ENCODE data around the gene PROCR.

DNA sequence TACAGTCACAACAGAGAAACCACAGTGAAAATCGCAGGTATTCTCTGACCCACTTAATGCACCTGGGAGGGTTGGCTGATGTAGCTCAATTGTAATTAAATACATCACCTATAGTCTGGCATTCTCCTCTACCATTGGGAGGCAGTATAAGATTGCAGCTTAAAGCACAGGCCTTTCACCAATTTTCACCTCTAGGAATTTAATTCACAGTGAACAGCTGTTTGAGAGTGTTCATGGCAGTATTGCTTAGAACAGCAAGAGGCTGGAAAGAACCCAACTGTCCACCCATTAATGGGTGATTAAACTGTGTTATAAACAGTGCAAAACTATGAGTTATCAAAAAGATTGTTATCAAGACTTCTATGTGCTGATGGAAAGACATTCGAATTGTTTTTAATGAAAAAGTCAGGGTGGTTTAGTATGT lies 26.7 kb upstream of the PROCR start:
- TF ChIP-seq SP1 (CRISPR knock-in tag; IDR thresholded peaks at IDR 0.05) = no peak; the same call in 1 of the 2 replicates
- TF ChIP-seq ZBTB7A (IDR thresholded peaks at IDR 0.05; ENCODE audit: borderline replicate concordance, control insufficient read depth, low read depth, low read length) = no peak
- TF ChIP-seq, protein P1, sequence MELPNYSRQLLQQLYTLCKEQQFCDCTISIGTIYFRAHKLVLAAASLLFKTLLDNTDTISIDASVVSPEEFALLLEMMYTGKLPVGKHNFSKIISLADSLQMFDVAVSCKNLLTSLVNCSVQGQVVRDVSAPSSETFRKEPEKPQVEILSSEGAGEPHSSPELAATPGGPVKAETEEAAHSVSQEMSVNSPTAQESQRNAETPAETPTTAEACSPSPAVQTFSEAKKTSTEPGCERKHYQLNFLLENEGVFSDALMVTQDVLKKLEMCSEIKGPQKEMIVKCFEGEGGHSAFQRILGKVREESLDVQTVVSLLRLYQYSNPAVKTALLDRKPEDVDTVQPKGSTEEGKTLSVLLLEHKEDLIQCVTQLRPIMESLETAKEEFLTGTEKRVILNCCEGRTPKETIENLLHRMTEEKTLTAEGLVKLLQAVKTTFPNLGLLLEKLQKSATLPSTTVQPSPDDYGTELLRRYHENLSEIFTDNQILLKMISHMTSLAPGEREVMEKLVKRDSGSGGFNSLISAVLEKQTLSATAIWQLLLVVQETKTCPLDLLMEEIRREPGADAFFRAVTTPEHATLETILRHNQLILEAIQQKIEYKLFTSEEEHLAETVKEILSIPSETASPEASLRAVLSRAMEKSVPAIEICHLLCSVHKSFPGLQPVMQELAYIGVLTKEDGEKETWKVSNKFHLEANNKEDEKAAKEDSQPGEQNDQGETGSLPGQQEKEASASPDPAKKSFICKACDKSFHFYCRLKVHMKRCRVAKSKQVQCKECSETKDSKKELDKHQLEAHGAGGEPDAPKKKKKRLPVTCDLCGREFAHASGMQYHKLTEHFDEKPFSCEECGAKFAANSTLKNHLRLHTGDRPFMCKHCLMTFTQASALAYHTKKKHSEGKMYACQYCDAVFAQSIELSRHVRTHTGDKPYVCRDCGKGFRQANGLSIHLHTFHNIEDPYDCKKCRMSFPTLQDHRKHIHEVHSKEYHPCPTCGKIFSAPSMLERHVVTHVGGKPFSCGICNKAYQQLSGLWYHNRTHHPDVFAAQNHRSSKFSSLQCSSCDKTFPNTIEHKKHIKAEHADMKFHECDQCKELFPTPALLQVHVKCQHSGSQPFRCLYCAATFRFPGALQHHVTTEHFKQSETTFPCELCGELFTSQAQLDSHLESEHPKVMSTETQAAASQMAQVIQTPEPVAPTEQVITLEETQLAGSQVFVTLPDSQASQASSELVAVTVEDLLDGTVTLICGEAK (IDR thresholded peaks at IDR 0.05) = no peak
- TF ChIP-seq, protein P1 (CRISPR knock-in tag; IDR thresholded peaks at IDR 0.05) = no peak
- TF ChIP-seq, protein P2, sequence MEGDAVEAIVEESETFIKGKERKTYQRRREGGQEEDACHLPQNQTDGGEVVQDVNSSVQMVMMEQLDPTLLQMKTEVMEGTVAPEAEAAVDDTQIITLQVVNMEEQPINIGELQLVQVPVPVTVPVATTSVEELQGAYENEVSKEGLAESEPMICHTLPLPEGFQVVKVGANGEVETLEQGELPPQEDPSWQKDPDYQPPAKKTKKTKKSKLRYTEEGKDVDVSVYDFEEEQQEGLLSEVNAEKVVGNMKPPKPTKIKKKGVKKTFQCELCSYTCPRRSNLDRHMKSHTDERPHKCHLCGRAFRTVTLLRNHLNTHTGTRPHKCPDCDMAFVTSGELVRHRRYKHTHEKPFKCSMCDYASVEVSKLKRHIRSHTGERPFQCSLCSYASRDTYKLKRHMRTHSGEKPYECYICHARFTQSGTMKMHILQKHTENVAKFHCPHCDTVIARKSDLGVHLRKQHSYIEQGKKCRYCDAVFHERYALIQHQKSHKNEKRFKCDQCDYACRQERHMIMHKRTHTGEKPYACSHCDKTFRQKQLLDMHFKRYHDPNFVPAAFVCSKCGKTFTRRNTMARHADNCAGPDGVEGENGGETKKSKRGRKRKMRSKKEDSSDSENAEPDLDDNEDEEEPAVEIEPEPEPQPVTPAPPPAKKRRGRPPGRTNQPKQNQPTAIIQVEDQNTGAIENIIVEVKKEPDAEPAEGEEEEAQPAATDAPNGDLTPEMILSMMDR (IDR thresholded peaks at IDR 0.05 in 2 of 3, conservative IDR thresholded peaks at IDR 0.05 in 1 of 3; ENCODE audit: insufficient read depth in 2 of 3, low read depth in 1 of 3, low read length in 3 of 3) = peak; percentile 89 to 94 (median 91)
- TF ChIP-seq TAF7 (tag; IDR thresholded peaks at IDR 0.05) = no peak
- TF ChIP-seq SRSF9 (IDR thresholded peaks at IDR 0.05; ENCODE audit: borderline replicate concordance, low read depth, low read length) = no peak
- no peak for TF ChIP-seq TARDBP (IDR thresholded peaks at IDR 0.05)
- TF ChIP-seq EP300 (IDR thresholded peaks at IDR 0.05; ENCODE audit: low read length) = no peak
